Measurements from ENCODE around the gene VDR.

GRCh38 chr12:47846294-47846996, 58.3 kb downstream of the VDR start:
- TF ChIP-seq CTCF (optimal IDR thresholded peaks at IDR 0.05 in 1 of 3, IDR thresholded peaks at IDR 0.05 in 1 of 3, conservative IDR thresholded peaks at IDR 0.05 in 1 of 3; ENCODE audit: extremely low read depth in 1 of 3, insufficient read depth in 2 of 3, low read length in 3 of 3) (no peak), EZH2 (IDR thresholded peaks at IDR 0.05; ENCODE audit: low read length) (no peak)
